ENCODE data around the gene OR2AE1.

Gene OR2AE1

GRCh38 chr7:99876933-99877332 lies at the start of gene OR2AE1:
Gene OR2AE1, minus strand, starts transcription at chr7:99877033. Its CDS starts 0 bp downstream, at chr7:99877033.
- TF ChIP-seq CTCF (conservative IDR thresholded peaks at IDR 0.05; ENCODE audit: low read depth, low read length), result no peak
- no peak for DNase-seq (ENCODE audit: low read depth)
- H3K4me3 ChIP-seq (ENCODE audit: low read length), result no peak within 1 kb of the TSS

DNA sequence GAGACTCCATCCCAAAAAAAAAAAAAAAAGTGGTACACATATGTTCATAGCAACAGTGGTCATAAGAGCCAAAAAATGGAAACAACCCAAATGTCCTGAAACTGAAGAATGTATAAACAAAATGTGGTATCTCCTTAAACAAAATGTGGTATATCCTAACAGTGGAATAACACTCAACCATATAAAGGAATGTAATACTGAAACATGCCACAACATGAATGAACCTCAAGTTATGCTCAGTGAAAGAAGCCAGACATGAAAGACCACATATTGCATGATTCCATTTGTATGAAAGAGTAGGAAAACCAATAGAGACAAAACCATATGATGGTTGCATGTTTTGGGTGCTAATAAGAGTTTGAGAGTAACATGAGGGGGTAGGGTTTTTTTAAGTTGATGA lies 49.5 kb upstream of the OR2AE1 start:
- no peak overlapping the region for H3K4me3 ChIP-seq (ENCODE audit: low read length)
- TF ChIP-seq CTCF (conservative IDR thresholded peaks at IDR 0.05; ENCODE audit: low read depth, low read length), result no peak
- DNase-seq (ENCODE audit: low read depth), result no peak

DNA sequence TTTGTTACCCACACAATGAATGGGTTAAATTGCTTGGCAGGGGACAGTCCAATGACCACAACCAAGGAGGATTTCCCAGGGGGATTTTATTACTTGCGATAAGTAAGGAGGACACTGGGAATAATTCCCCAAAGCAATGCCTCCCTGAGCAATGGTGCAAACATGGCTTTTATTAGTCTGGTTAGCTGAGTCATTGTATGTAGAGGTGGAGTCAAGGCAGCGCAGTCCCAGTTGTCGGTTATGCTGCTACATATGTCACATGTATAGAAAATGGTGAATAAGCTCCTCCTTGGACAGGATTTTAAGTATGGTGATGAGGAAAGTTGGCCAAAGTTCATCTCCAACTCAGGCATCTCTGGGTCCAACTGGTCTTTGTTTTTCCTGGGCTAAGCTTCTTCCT lies 46.4 kb upstream of the OR2AE1 start:
- no peak for TF ChIP-seq CTCF (conservative IDR thresholded peaks at IDR 0.05; ENCODE audit: low read depth, low read length)
- H3K4me3 ChIP-seq (ENCODE audit: low read length), result no peak overlapping the region
- no peak for DNase-seq (ENCODE audit: low read depth)

DNA sequence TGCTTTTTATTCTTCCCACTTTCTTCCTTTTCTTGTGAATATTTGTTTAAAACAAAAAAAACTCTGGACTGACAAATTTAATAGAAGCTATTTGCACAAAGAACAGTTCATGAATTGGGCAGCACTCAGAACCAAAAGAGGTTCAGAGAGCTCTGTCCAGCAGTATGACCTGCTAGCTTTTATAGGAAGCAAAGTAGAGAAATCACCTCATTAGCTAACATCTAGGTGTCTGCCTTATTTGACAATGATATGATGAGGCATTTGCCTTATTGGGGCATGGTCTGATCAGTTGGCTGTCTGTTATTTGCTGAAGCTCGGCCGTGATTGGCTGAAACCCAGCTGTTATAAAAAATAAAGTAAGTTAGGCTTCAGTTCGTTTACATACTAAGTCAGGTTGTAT lies 43.3 kb upstream of the OR2AE1 start:
- peak overlapping the region; percentile 83 for H3K4me3 ChIP-seq (ENCODE audit: low read length)
- no peak for TF ChIP-seq CTCF (conservative IDR thresholded peaks at IDR 0.05; ENCODE audit: low read depth, low read length)
- no peak for DNase-seq (ENCODE audit: low read depth)

GRCh38 chr7:99919814-99920112 lies 42.9 kb upstream of the OR2AE1 start:
- peak overlapping the region; percentile 83 for H3K4me3 ChIP-seq (ENCODE audit: low read length)
- no peak for TF ChIP-seq CTCF (conservative IDR thresholded peaks at IDR 0.05; ENCODE audit: low read depth, low read length)
- no peak for DNase-seq (ENCODE audit: low read depth)

GRCh38 chr7:99918959-99919813 lies 42.4 kb upstream of the OR2AE1 start, which contains the start of gene TRIM4:
Gene TRIM4, minus strand, starts transcription at chr7:99919530. Its CDS starts 129 bp downstream, at chr7:99919401.
- peak; percentile 59 for DNase-seq (ENCODE audit: low read depth)
- peak within 1 kb of the TSS; percentile 83 for H3K4me3 ChIP-seq (ENCODE audit: low read length)
- TF ChIP-seq CTCF (conservative IDR thresholded peaks at IDR 0.05; ENCODE audit: low read depth, low read length), result peak; percentile 33

- TF ChIP-seq CTCF (conservative IDR thresholded peaks at IDR 0.05; ENCODE audit: low read depth, low read length), result no peak
- DNase-seq (ENCODE audit: low read depth), result no peak
- H3K4me3 ChIP-seq (ENCODE audit: low read length), result no peak overlapping the region
Observed at GRCh38 chr7:99910976-99911375, 34.1 kb upstream of the OR2AE1 start.
